GM19193 (cell line): Measurements from ENCODE around the gene SETD3.

ENCODE experiments used
- POLR2A ChIP-seq: IDR thresholded peaks from 4 replicates; pipeline ENCODE4 v1.6.1; 2011; ENCODE audit not compliant: insufficient read depth, insufficient read length; ENCODE audit errors: extremely low read depth

SETD3 gene

GRCh38 chr14:99479160-99479905 is 1.3 kb downstream of the SETD3 start:
- no peak for TF ChIP-seq POLR2A

DNA sequence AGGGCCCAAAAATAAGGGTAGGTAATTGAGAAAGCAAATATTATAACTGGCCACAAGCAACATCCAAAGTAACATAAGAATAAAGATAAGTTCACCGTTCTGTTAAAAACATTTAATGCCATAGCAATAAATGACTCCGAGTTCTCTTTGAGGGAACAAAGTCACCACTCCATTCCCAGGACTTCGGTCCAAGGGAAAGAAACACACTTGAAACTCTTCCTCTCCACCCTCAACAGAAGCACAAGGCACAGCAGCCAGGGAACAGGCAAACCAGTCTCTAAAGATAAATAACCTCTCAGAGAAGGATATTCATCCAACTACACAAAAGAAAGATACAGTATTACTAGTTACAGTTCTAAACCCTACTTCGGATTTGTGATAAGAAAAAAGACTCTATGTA is 2.5 kb downstream of the SETD3 start:
- TF ChIP-seq POLR2A: no peak

DNA sequence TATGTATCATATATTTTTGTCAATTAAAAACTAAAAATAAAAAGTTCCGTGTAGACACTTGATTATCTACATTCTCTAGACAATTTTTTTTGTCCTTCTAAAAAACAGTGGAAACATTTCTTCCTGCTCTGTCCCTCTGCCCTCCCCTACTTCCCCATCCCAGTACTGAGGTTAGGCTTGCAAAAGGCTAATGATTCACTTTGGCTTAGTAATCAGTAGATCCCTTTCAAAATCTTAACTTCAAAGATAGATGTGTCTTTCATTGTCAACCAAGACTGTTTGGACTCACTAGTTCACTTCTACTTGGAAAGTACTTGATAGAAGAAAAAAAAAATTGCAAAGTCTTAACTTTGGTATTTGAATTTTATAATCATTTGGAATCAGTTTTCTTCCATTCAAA is 3.8 kb downstream of the SETD3 start:
- TF ChIP-seq POLR2A: no peak

DNA sequence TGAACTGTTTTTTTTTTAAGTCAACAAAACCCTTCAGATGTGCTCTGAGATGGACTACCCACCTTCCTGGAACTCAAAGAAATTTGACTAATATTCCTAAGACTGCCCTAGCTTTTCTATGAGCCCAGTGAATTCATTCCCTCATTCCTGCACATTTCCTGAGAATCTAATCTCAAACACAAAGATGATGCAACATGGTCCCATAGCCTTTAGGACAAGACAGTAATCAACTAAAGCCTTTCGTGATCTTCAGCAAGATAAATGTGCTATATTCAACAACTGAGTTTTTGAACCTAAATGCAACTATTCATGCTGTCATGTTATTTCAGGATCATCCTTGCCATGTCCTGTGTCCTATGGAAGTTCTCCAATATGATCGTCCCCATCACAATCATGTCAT is 5.0 kb downstream of the SETD3 start:
- TF ChIP-seq POLR2A: no peak

- TF ChIP-seq POLR2A: no peak
Measured at GRCh38 chr14:99475179-99475578, 5.5 kb downstream of the SETD3 start.

- TF ChIP-seq POLR2A: no peak
Measured at GRCh38 chr14:99473458-99473857, 7.2 kb downstream of the SETD3 start.

GRCh38 chr14:99472937-99473336 is 7.7 kb downstream of the SETD3 start:
- TF ChIP-seq POLR2A: no peak

DNA sequence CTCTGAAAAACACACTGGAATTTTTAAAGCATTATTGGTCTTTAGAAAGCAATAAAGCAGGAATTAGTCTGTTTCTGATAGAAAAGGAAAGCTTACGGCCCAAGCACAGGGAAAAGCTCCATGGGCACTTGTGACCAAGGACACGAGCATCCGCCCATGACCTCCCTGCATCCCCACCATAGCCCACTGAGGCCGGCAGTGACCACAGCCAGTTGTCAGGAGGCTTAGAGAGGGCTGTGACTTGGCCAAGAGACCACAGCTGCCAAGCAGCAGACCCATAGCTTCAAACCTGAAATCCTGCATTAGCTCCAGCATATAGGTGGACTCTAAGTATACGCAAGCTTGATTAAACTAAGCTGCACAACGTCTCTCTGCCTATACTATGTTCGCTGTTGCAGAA is 8.9 kb downstream of the SETD3 start:
- no peak for TF ChIP-seq POLR2A

DNA sequence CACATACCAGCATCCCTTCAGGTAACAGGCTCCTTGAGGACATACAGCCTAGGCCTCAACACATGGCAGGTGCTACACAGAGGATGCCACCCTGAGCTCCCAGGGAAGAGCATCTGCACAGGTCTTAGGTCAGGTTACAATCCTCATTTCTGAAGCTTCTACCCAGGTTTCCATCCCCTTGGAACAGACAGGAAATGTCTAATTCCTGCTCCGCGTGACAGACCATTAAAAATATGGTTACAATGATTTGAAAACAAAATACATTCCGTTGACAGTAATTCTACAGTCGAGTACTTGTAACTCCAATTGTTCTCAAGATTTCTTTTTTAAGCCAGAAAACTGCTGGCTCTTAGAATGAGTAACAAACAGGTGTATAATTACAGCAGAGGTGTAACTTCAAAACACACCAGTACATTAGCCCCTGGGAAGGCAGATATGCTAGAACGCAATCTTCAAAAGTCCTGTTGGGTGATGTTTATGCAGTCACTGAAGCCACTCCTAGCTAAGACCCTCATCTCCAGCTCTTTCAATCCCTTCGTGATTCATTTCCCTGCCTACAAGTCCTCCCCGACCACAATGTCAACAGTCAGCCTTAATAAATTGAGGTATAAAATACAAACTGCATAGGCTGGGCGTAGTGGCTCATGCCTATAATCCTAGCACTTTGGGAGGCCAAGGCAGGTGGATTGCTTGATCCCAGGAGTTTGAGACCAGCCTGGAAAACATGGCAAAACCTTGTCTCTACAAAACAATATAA is 11.6 kb downstream of the SETD3 start:
- TF ChIP-seq POLR2A: no peak

GRCh38 chr14:99468081-99468480 is 12.6 kb downstream of the SETD3 start:
- no peak for TF ChIP-seq POLR2A

- TF ChIP-seq POLR2A: no peak
Measured at GRCh38 chr14:99467336-99468078, 13.2 kb downstream of the SETD3 start.

DNA sequence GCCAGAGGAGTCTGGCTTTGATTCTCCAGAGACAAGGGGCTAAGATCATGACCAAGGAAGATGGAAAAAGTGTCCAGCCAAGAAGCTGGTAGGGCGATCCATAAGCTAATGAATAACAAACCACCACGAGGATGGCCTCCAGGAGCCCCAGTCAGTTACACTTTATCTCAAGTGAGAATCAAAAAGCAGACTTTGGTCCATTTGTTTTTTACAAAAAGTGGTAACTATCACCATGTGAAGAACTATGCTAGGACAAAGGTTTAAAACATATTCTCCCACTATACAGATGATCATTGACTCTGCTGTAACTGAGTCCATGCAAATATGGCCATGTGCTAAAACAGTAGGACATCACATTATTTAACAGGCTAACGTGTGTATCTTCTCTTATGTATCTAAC is 13.9 kb downstream of the SETD3 start:
- no peak for TF ChIP-seq POLR2A

- no peak for TF ChIP-seq POLR2A
Measured at GRCh38 chr14:99465288-99465687, 15.4 kb downstream of the SETD3 start.

- no peak for TF ChIP-seq POLR2A
Measured at GRCh38 chr14:99463974-99464373, 16.7 kb downstream of the SETD3 start.

DNA sequence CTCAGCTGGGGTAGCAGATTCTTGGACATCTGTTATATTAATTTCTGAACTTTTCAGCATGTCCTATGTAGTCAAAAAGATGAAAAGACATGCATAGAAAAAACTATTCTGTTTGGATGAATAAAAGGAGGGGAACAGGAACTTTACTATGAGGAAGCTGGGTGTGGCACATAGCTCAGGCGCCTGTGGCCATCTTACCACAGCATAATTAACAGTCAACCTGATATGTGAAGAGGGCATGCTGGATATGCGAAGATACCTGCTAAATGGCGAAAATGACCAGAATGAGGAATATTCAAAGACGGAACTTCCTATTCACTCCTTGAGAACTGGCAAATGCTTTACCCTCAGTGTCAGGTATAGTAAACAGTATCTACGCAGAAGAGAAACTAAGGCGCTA is 18.4 kb downstream of the SETD3 start:
- TF ChIP-seq POLR2A: no peak

DNA sequence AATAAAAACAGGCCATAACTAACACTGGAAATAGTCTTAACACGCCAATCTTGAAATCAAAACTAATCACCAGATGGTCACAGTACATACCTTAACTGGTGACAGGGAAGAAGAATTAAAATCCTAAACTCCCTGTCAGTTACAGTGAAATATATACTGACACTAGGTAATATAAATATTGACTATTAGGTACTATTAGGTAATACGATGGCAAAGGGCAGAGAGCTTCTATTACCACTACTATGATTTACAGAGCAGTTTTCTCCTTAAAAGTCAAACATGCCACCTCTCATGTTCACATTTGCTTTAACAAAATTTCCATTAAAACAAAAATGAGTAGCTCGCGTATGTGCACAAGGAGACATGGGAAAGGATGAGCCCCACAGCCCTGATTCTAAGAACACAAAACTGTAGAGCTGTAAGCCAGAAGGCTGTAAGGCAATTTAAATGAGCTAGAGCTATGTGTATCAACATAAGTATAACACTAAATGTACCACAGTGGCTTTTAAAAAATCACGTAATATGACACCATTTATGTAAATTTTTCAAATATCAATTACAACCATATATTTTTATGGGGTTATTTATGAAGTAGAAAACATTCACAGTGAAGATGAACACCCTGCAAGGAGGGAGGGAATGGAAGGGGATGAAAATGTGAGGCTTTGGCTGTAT is 19.1 kb downstream of the SETD3 start:
- TF ChIP-seq POLR2A: no peak

- TF ChIP-seq POLR2A: no peak
Measured at GRCh38 chr14:99460793-99461192, 19.9 kb downstream of the SETD3 start.
